A549 (cell line): ENCODE results near the gene CHD9. TPM values are rescaled to one million over a fixed set of nuclear protein-coding genes. Genes with fewer than 3 reads are reported as not detected.

Experiments
- ATAC-seq, 2 experiments: fragments of 200-7000 bp in 1 of 2; fragments of >200 bp in 1 of 2; cut with Nextera tagmentation in 1 of 2; cut with Tn5 transposase in 1 of 2; 3 replicates each; pipeline versions ENCODE4 v1.8.0 to v1.9.1; 2018 to 2020; ENCODE audit warnings: mild to moderate bottlenecking in 1 of 2, moderate library complexity in 1 of 2
- CTCF ChIA-PET: fragments of 300-600 bp; sonication (Branson Sonifier 250); formaldehyde crosslinking; extraction: SDS; loops from one replicate; lab custom pipeline; 2021; ENCODE audit warnings: antibody characterized with exemption, inconsistent platforms; lab: Yijun Ruan, JAX
- POLR2A ChIA-PET: fragments of 350-600 bp; formaldehyde crosslinking; extraction: SDS; loops from one replicate; lab custom pipeline; 2021; ENCODE audit warnings: antibody characterized with exemption, inconsistent platforms; lab: Yijun Ruan, JAX
- DNase-seq, 2 experiments: peaks; one replicate each; pipeline versions ENCODE4 v3.0.0 to v3.0.0-alpha.2; 2011 to 2016; ENCODE audit warnings: low read depth in 1 of 2, low spot score in 1 of 2
- FAIRE-seq: peaks from 2 replicates; lab custom pipeline; 2011; peaks lifted over from hg19 to GRCh38; lab: Jason Lieb, UNC
- H3K27ac ChIP-seq, 2 experiments: fragments of >200 bp; sonication (Bioruptor Twin); formaldehyde crosslinking; 3 replicates each; pipeline ENCODE4 v1.5.1; 2016 to 2017
- H3K4me1 ChIP-seq: fragments of >200 bp; sonication (Bioruptor Twin); formaldehyde crosslinking; 3 replicates; pipeline ENCODE4 v1.6.1; 2016
- H3K4me2 ChIP-seq: fragments of >200 bp; sonication (Bioruptor Twin); formaldehyde crosslinking; 3 replicates; pipeline ENCODE4 v1.6.1; 2016
- H3K4me3 ChIP-seq: fragments of >200 bp; sonication (Bioruptor Twin); formaldehyde crosslinking; 3 replicates; pipeline ENCODE4 v1.5.1; 2016
- H3K9me3 ChIP-seq: fragments of >200 bp; sonication (Bioruptor Twin); formaldehyde crosslinking; 3 replicates; pipeline ENCODE4 v1.6.1; 2016
- BHLHE40 ChIP-seq: IDR thresholded peaks from 2 replicates; pipeline ENCODE4 v1.6.1; 2012; ENCODE audit warnings: low read depth, low read length, inconsistent platforms
- CBX2 ChIP-seq: fragments of 200-600 bp; sonication (generic); IDR thresholded peaks from 2 replicates; pipeline ENCODE4 v1.6.1; 2016; ENCODE audit warnings: low read depth, mild to moderate bottlenecking, borderline replicate concordance
- CBX8 ChIP-seq: fragments of 200-600 bp; sonication (generic); IDR thresholded peaks from 2 replicates; pipeline ENCODE4 v1.6.1; 2016
- CEBPB ChIP-seq, 2 experiments: fragments of >200 bp in 1 of 2; sonication (Bioruptor Twin) in 1 of 2; formaldehyde crosslinking in 1 of 2; IDR thresholded peaks; 2 replicates each; pipeline ENCODE4 v1.6.1; 2012 to 2016
- CHD2 ChIP-seq: fragments of 150-350 bp; IDR thresholded peaks from 2 replicates; pipeline ENCODE4 v1.6.1; 2014; ENCODE audit warnings: low read length; ENCODE audit not compliant: partially characterized antibody
- EHF ChIP-seq: fragments of 250-450 bp; sonication (Bioruptor Pico); IDR thresholded peaks from 2 replicates; pipeline ENCODE4 v1.5.0; 2020; ENCODE audit warnings: mild to moderate bottlenecking
- EP300 ChIP-seq, 2 experiments: fragments of >200 bp; sonication (Bioruptor Twin); formaldehyde crosslinking; IDR thresholded peaks; 2 replicates in 1 of 2; 3 replicates in 1 of 2; pipeline ENCODE4 v1.6.1; 2016 to 2017
- ESRRA ChIP-seq: fragments of 150-350 bp; IDR thresholded peaks from 2 replicates; pipeline ENCODE4 v1.6.1; 2014; ENCODE audit warnings: mild to moderate bottlenecking, low read length, borderline replicate concordance
- FOSB ChIP-seq: fragments of 250-450 bp; sonication (Bioruptor Pico); IDR thresholded peaks from 2 replicates; pipeline ENCODE4 v1.5.0; 2020; ENCODE audit warnings: mild to moderate bottlenecking, moderate library complexity
- GATA3 ChIP-seq: IDR thresholded peaks from 2 replicates; pipeline ENCODE4 v1.6.1; 2012; ENCODE audit warnings: borderline replicate concordance
- HDAC2 ChIP-seq: fragments of 200-600 bp; sonication (generic); IDR thresholded peaks from 2 replicates; pipeline ENCODE4 v1.6.1; 2016
- HOXA7 ChIP-seq: fragments of 250-450 bp; sonication (Bioruptor Pico); IDR thresholded peaks from 2 replicates; pipeline ENCODE4 v1.5.0; 2020; ENCODE audit warnings: mild to moderate bottlenecking, moderate library complexity
- HOXB13 ChIP-seq: fragments of 250-450 bp; sonication (Bioruptor Pico); IDR thresholded peaks from 2 replicates; pipeline ENCODE4 v1.5.0; 2020; ENCODE audit warnings: low read depth, mild to moderate bottlenecking, moderate library complexity
- JUN ChIP-seq, 2 experiments: fragments of >200 bp; sonication (Bioruptor Twin); formaldehyde crosslinking; IDR thresholded peaks; 2 replicates in 1 of 2; 3 replicates in 1 of 2; pipeline ENCODE4 v1.6.1; 2016 to 2017
- JUNB ChIP-seq: fragments of >200 bp; sonication (Bioruptor Twin); formaldehyde crosslinking; IDR thresholded peaks from 2 replicates; pipeline ENCODE4 v1.6.1; 2016
- KDM5A ChIP-seq: fragments of 200-600 bp; sonication (generic); IDR thresholded peaks from 2 replicates; pipeline ENCODE4 v1.6.1; 2016; ENCODE audit warnings: antibody characterized with exemption, mild to moderate bottlenecking
- MAZ ChIP-seq: fragments of 150-350 bp; IDR thresholded peaks from 2 replicates; pipeline ENCODE4 v1.6.1; 2014; ENCODE audit warnings: antibody characterized with exemption, low read depth, low read length, borderline replicate concordance
- MYC ChIP-seq: IDR thresholded peaks from 2 replicates; pipeline ENCODE4 v1.6.1; 2012; ENCODE audit warnings: mild to moderate bottlenecking, inconsistent platforms, low read length, improper control_type of control experiment, borderline replicate concordance
- NFE2L2 ChIP-seq: fragments of 150-350 bp; conservative IDR thresholded peaks from 2 replicates; pipeline ENCODE4 v1.6.1; 2014; ENCODE audit warnings: low read length
- NPAS2 ChIP-seq: fragments of 250-450 bp; sonication (Bioruptor Pico); IDR thresholded peaks from 2 replicates; pipeline ENCODE4 v1.8.0; 2022; ENCODE audit warnings: mild to moderate bottlenecking, moderate library complexity, borderline replicate concordance
- NR3C1 ChIP-seq: fragments of >200 bp; sonication (Bioruptor Twin); formaldehyde crosslinking; IDR thresholded peaks from 3 replicates; pipeline ENCODE4 v1.6.1; 2017
- POLR2A ChIP-seq: IDR thresholded peaks from 2 replicates; pipeline ENCODE4 v1.6.1; 2012; ENCODE audit warnings: mild to moderate bottlenecking, low read length
- POLR2AphosphoS2 ChIP-seq: conservative IDR thresholded peaks from 2 replicates; pipeline ENCODE4 v1.6.1; 2012; ENCODE audit warnings: low read length, improper control_type of control experiment, inconsistent platforms
- RAD21 ChIP-seq, 2 experiments: fragments of >200 bp in 1 of 2; sonication (Bioruptor Twin) in 1 of 2; formaldehyde crosslinking in 1 of 2; IDR thresholded peaks in 1 of 2; conservative IDR thresholded peaks in 1 of 2; 2 replicates in 1 of 2; 3 replicates in 1 of 2; pipeline ENCODE4 v1.6.1; 2012 to 2018; ENCODE audit warnings: inconsistent platforms in 1 of 2
- REST ChIP-seq: fragments of 200-600 bp; sonication (generic); IDR thresholded peaks from 2 replicates; pipeline ENCODE4 v1.6.1; 2016; ENCODE audit warnings: antibody characterized with exemption, mild to moderate bottlenecking, moderate library complexity
- RNF2 ChIP-seq: fragments of 200-600 bp; sonication (generic); IDR thresholded peaks from 2 replicates; pipeline ENCODE4 v1.6.1; 2016; ENCODE audit warnings: low read depth, mild to moderate bottlenecking, antibody characterized with exemption, moderate library complexity, borderline replicate concordance
- SMC3 ChIP-seq: fragments of >200 bp; sonication (Bioruptor Twin); formaldehyde crosslinking; IDR thresholded peaks from 3 replicates; pipeline ENCODE4 v1.6.1; 2018; ENCODE audit warnings: inconsistent platforms
- TFCP2L1 ChIP-seq: fragments of 250-450 bp; sonication (Bioruptor Pico); IDR thresholded peaks from 2 replicates; pipeline ENCODE4 v1.5.0; 2021; ENCODE audit warnings: mild to moderate bottlenecking
- TP53 ChIP-seq: fragments of 250-450 bp; sonication (Bioruptor Pico); IDR thresholded peaks from 2 replicates; pipeline ENCODE4 v1.5.0; 2021; ENCODE audit warnings: mild to moderate bottlenecking, moderate library complexity
- USF2 ChIP-seq: fragments of 450-650 bp; IDR thresholded peaks from 2 replicates; pipeline ENCODE4 v1.6.1; 2014; ENCODE audit warnings: antibody characterized with exemption
- ZC3H11A ChIP-seq: fragments of 450-650 bp; IDR thresholded peaks from 2 replicates; pipeline ENCODE4 v1.6.1; 2014; ENCODE audit warnings: antibody characterized with exemption, mild to moderate bottlenecking
- ZFP36 ChIP-seq: fragments of 450-650 bp; IDR thresholded peaks from 2 replicates; pipeline ENCODE4 v1.6.1; 2014; ENCODE audit warnings: borderline replicate concordance; ENCODE audit not compliant: partially characterized antibody
- WGBS: methylation state at CpG from one replicate; pipeline ENCODE4 v1.1.6; 2017; ENCODE audit errors: missing lambda C conversion rate; 5-methylcytosine and 5-hydroxymethylcytosine counted together
- polyA minus RNA-seq: library from RNA; depleted of rRNA, polyadenylated mRNA; stranded (reverse); fragments of >200 nt; gene quantifications from 2 replicates; pipeline ENCODE4 v1.2.3, GENCODE V29; 2011; rRNA and poly(A)+ RNA removed
- polyA plus RNA-seq, 4 experiments: library from polyadenylated mRNA; depleted of rRNA in 3 of 4; stranded (reverse); fragments of >200 nt; fragmentation: RNase III in 1 of 4; extraction: RNeasy Plus Mini Kit Qiagen cat#74134 plus additional on column Dnase treatment in 1 of 4; gene quantifications; 2 replicates in 3 of 4; 3 replicates in 1 of 4; pipeline ENCODE4 v1.2.3, GENCODE V29; 2011 to 2017
- TF ChIP-seq, protein P1 (sequence below): fragments of 250-450 bp; sonication (Bioruptor Pico); IDR thresholded peaks from 2 replicates; pipeline ENCODE4 v1.5.0; 2021; ENCODE audit warnings: mild to moderate bottlenecking, moderate library complexity, borderline replicate concordance
- TF ChIP-seq, protein P2 (sequence below): fragments of >200 bp; sonication (Bioruptor Twin); formaldehyde crosslinking; IDR thresholded peaks from 2 replicates; pipeline ENCODE4 v1.6.1; 2016

CHD9 gene
- polyA plus RNA-seq (2011; rRNA removed) (44.9 and 51.6 TPM in 2 replicates), polyA plus RNA-seq (2017; fragmentation: RNase III; extraction: RNeasy Plus Mini Kit Qiagen cat#74134 plus additional on column Dnase treatment) (16.2 to 17.9 TPM (median 17.8 TPM) in 3 replicates), polyA minus RNA-seq (61.4 and 65.6 TPM in 2 replicates)
- 5.3 and 5.4 TPM in 2 replicates for polyA plus RNA-seq (2012; cell fraction: cytosol; rRNA removed)
- 4.7 and 5.5 TPM in 2 replicates for polyA plus RNA-seq (2012; cell fraction: nucleus; rRNA removed)

DNA sequence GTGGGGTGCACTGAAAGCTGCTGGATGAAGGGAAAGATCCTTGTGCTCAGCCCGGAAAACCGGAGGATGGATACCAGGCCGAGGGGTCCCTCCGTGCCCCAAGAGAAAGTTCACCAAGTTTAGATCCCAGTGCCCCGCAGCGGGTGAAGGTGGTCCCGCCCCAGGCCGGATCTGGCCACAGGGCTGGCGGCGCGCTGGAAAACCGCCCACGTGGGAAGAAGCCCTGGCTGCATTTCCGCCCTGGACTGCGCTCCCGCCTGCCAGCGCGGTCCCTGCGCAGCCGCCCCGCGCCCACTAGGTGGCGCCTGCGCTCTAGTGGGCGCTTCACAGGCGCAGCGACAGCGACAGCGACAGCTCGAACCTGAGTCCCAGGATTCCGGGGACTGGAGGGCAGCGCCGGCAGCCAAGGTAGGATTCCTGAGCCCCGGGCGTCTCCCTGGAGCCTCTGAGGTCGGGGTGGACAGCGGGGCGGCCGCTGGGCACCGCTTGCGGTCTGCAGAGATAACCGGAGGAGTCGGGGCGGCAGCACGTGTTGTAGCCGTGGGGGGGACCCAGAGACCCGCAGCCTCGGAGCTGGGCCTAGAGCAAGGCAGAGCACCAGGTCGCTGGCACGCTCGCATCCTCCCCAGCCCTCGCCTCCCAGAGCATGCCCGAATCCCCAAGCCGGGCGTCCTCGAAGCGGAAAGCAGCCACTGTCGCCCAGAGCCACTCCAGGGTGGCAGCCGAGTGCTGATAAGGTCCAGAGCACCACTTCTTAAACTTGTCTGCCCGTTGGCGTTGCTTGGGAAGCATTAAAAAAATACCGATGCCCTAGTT is at the start of gene CHD9:
Gene CHD9 (plus strand): TSS at position 322 of the 816 bp plus-strand sequence. CDS start 101,099 bp downstream, outside the sequence.
- H3K9me3 ChIP-seq: no peaks in the 10 kb centered on the region
- FAIRE-seq (no peak), ATAC-seq (peak; percentile 70 to 89), DNase-seq (peak; percentile 83 to 91)
- POLR2A ChIA-PET: interaction anchor here (1.2 to 2.2 kb wide), 6 partner anchors 25 to 228 kb away, joined by 3 to 21 read pairs (median 11); no protein-coding TSS in a partner anchor
- H3K27ac ChIP-seq: peak within 1 kb of the TSS; percentile 96 to 98
- peaks cover 50% of the 10 kb centered on the region for H3K4me1 ChIP-seq
- CTCF ChIA-PET: interaction anchor here (0.6 to 5.2 kb wide), 49 partner anchors 9 to 470 kb away, joined by 3 to 49 read pairs (median 4); no protein-coding TSS in a partner anchor
- peak within 1 kb of the TSS; percentile 53 for H3K4me3 ChIP-seq
- H3K4me2 ChIP-seq: peak within 1 kb of the TSS; percentile 92
- WGBS: 7% methylated on average over 5 of the region's 62 CpGs
- TF ChIP-seq CEBPB (IDR thresholded peaks at IDR 0.05): no peak
- TF ChIP-seq RNF2: 0 out of 2 replicates have a peak, but pooled peaks have one; percentile 2
- TF ChIP-seq KDM5A: no peak
- peak; percentile 30; the same call in 1 of the 2 replicates for TF ChIP-seq POLR2A
- TF ChIP-seq HDAC2: no peak
- TF ChIP-seq TFCP2L1 (CRISPR knock-in tag): no peak; the same call in 1 of the 2 replicates
- no peak for TF ChIP-seq POLR2AphosphoS2
- TF ChIP-seq CBX2: no peak
- peak; percentile 97 for TF ChIP-seq SMC3
- peak; percentile 91; the same call in 1 of the 2 replicates for TF ChIP-seq MYC
- TF ChIP-seq ESRRA: no peak
- TF ChIP-seq ZC3H11A: no peak
- no peak for TF ChIP-seq ZFP36
- no peak for TF ChIP-seq NPAS2 (CRISPR knock-in tag)
- no peak for TF ChIP-seq EP300 (IDR thresholded peaks at IDR 0.05)
- TF ChIP-seq CBX8: no peak
- no peak for TF ChIP-seq HOXA7 (CRISPR knock-in tag)
- TF ChIP-seq BHLHE40: no peak
- TF ChIP-seq USF2: peak; percentile 71
- no peak for TF ChIP-seq NR3C1
- no peak; the same call in 1 of the 2 replicates for TF ChIP-seq HOXB13 (CRISPR knock-in tag)
- no peak for TF ChIP-seq CHD2
- no peak for TF ChIP-seq REST
- no peak for TF ChIP-seq GATA3
- TF ChIP-seq TP53 (CRISPR knock-in tag): no peak
- TF ChIP-seq, protein P1, sequence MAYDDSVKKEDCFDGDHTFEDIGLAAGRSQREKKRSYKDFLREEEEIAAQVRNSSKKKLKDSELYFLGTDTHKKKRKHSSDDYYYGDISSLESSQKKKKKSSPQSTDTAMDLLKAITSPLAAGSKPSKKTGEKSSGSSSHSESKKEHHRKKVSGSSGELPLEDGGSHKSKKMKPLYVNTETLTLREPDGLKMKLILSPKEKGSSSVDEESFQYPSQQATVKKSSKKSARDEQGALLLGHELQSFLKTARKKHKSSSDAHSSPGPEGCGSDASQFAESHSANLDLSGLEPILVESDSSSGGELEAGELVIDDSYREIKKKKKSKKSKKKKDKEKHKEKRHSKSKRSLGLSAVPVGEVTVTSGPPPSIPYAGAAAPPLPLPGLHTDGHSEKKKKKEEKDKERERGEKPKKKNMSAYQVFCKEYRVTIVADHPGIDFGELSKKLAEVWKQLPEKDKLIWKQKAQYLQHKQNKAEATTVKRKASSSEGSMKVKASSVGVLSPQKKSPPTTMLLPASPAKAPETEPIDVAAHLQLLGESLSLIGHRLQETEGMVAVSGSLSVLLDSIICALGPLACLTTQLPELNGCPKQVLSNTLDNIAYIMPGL (CRISPR knock-in tag): no peak
- TF ChIP-seq NFE2L2: no peak
- no peak for TF ChIP-seq MAZ
- TF ChIP-seq JUNB: no peak
- TF ChIP-seq FOSB: no peak
- TF ChIP-seq EHF (CRISPR knock-in tag): no peak
- TF ChIP-seq JUN (IDR thresholded peaks at IDR 0.05): peak; percentile 18 to 64; a peak in 3 of 5 replicates
- peak; percentile 85 to 99 for TF ChIP-seq RAD21 (conservative IDR thresholded peaks at IDR 0.05 in 1 of 2, IDR thresholded peaks at IDR 0.05 in 1 of 2)
- TF ChIP-seq, protein P2, sequence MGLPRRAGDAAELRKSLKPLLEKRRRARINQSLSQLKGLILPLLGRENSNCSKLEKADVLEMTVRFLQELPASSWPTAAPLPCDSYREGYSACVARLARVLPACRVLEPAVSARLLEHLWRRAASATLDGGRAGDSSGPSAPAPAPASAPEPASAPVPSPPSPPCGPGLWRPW: no peak
